NCI-H748 (cell line): ENCODE data around the gene FRK.
A peak's percentile ranks its signal among the peaks of the same experiment; 100 is the strongest.

Experiments
- DNase-seq: peaks from one replicate; lab custom pipeline; 2025; ENCODE audit not compliant: unreplicated experiment; lab: John Stamatoyannopoulos, UW

The FRK gene

DNA sequence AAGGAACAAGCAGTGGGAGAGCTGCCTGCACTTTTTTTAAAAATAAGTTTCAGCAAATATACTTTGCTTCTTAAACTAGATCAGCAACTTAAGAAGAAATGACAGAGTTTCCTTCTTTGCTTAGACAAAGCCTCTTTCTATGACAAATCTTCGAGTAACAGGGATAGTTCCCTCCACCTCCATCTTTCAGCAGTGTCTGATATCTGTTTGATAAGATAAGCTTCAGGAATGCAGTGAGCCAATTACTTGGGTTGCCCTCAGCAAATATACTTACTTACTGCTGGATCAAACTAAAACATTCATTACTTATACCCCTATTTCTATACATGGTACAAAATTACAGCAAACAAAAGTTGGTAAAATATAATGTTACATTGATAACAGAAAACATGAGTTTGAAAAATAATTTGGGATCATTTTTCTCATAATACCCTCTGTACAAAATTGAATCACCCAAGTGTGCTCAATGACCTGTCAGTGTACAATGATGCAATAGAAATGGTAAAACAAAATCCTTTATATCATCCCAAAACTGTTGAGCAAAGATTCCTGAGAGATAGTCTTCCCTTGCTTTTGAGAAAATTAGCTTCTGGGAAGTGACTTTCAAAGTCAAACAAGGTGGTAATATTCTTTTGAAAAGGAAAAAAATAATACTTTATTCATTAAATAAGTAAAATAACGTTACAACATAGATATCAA lies 24.5 kb downstream of the FRK start:
- DNase-seq, result no peak

DNA sequence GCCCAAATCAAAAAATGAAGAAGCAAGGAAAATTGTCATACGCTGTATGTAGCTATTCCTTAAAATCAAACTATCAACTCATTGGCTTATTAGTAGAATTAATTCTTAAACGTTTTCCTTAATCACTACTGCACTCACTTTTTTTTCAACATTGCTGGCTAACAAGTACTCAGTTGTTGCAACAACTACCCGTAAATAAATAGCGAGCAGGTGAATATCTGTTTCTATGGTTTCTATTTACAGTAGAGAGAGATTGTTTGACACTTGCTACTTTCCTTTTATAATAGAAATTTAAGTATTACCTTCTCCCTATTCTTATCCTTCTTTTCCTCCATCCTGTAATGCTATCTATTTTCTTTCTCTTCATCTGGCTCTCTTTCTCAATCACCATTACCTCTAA lies 25.1 kb downstream of the FRK start:
- DNase-seq, result peak; percentile 23

DNA sequence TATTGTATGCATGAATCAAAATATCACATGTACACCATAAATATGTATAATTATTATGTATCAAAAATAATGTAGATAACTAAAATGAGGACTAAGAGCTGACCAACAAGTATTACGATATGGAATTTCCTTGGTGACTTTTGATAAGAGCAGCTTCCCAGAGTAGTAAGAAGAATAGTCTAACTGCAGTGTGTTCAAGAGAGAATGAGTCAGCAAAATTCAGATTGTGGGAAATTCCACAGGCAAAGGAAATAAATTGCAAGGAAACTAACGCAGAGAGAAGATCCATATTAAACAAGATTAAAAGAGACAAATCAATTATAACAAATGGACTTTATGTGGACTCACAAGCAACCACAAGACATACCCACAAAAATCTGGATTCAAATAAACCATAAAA lies 26.4 kb downstream of the FRK start:
- DNase-seq, result no peak

DNA sequence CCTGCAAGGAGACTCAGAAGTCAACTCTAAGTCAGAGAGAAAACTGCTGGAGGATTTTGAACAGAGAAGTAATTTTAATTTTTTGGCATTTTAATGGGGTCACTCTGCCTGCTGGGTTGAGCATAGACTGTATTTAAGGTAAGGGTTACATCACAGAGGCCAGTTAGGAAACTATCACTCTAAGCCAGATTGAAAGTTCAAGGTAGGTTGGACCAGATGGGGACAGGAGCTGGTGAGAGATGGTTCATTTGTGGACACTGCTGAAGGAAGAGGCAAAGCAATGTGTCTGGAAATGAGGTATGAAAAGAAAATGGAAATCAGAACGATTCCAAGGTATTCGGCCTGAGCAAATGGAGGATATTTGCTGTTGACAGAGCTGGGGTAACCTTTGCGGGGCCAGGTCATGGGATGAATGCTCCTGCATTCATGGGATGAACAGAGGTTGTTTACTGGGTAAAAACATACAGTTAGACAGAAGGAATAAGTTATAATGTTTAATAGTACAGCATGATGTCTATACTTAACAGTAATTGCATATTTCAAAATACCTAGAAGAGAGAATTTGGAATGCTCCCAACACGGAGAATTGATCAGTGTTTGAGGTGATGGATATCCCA lies 26.9 kb downstream of the FRK start:
- DNase-seq, result no peak

DNA sequence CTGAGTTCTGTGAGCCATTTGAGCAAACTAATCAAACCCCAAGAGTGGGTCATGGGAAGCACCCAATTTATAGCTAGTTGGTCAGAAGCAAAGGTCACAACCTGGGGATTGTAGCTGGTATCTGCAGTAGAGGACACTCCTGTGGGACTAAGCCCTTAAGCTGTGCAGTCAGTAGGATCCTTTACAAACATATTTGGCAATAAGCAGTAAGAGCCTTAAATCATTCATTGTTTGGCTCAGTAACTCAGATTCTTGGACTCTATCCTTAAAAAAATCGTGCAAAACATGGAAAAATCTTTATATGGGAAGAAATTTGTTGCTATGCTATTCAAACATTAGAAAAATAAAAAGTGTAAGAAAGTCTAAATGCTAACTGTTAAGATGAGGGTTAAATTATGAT lies 29.9 kb downstream of the FRK start:
- no peak for DNase-seq

DNA sequence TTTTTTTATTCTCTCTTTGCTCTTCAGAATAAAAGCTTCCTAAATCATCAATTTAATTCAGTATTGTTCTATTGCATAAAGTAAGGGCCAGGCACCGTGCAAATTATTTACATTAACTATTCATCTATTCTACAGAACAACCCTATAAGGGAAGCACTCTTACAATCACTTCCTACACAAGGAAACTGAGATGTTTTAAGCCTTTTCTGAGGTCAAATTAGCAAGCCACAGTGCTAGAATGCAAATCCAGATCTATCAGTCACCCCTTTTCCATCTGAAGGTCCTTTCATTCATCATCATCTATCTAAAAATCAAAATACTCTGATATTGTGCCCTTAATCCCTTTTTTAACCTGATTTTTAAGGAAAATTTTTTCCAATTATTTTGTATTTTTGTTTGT lies 31.2 kb downstream of the FRK start:
- no peak for DNase-seq

DNA sequence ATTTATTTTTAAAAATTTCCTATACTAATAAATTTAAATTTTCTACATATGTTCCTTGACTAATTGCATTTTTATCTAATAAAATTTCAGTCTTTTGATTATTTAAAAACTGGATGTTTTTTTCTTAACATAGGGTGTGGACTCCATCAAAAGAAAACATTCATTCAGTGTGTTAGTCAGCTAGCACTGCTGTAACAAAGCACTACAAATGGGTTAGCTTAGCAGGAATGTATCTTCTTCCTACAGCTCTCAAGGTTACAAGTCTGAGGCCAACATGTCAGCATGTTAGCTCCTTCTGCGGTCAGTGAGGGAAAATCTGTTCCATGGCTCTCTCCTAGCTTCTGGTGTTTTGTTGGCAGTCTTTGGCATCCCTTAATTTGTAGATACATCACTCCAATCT lies 32.5 kb downstream of the FRK start:
- no peak for DNase-seq

DNA sequence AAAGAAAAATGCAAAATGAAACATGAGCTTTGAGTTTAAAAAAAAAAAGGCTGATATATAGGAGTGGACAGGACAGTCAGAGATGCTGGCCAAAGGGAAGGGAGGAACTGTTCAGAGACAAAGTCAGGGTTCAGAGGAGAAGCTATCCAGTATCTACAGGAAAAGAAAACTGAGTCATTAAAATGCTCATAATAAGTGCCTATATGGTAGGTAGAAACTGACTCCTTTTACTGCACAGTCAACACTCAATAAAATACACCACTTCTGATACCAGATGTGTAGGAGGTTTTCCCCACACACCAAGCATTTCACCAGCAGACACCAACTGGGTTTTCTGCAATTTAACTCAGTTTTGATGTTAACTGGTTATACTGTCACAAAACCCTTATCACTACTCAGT lies 32.9 kb downstream of the FRK start:
- DNase-seq, result no peak

DNA sequence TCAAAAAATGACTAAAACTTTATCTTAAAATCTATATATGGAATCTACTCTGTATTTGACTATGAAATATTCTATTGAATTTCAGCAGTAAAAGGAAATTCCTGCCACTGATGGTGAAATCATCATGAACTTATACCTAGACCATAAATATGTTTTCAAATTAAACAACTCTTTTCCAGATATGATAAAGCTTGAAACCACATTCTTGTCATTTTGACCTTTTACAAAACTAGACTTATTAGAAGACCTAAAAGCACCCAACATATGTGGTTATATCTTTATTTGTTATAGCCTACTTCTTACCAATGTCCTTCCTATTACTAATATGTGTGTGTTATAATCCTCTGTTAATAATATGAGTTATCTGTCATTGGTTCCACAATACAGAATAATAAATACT lies 35.3 kb downstream of the FRK start:
- DNase-seq, result no peak

DNA sequence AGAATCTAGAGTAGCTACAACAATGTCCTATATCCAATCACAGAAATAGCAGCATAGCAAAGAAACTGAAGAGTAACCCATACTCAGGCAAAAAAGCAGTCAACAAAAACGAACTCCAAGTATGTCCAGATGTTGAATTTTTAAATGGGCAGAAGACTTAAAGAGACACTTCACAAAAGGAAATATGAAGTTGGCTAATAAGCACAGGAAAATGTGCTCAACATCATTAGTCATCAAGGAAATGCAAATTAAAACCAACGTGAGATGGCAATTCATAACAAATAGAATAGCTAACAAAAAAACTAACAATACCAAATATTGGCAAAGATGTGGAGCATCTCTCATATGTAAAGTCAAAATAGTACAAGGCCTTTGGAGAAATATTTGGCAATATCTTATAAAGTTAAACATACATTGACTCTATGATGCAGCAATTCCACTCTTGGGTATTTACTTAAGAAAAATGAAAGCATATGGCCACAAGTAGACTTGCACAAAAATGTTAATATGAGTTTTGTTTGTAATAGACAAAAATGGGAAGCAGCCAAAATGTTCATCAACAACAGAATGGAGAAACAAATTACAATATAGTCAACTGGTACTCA lies 37.7 kb downstream of the FRK start:
- no peak for DNase-seq

DNA sequence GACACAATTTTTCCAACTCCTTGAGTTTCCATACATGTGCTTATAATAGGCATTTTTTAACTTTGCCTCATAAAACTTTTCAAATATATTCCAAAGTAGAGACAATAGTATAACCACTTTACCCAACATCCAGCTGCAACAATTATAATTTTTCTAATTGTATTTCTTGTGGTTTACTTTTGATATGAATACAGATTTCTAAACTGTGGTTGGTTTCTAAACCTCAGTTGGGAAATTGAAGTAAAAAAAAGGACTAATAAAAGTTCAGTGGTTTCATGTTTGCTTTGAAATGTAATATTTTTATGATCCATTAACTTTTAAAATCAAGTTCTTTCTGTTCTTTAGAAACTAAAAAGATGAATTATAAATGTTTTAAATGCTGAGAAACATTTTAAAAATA lies 40.0 kb downstream of the FRK start:
- DNase-seq, result no peak

DNA sequence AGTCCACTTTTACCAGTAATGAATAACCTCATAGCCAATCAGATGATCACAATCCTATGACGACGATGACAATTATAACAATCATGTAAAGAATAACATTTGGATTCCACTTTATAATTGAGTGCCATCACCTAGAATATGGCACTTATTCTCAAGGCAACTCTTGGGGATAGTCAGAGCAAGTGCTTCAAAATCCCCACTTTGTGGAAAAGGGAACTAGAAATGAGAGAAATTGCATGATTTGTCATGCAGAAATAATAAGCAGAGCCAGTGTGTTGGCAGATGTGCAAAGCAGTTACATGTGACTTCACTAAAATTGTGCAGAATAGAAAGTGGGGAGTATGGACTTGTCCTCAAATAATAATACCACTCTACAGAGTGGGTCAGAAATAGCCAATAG lies 41.3 kb downstream of the FRK start:
- no peak for DNase-seq

DNA sequence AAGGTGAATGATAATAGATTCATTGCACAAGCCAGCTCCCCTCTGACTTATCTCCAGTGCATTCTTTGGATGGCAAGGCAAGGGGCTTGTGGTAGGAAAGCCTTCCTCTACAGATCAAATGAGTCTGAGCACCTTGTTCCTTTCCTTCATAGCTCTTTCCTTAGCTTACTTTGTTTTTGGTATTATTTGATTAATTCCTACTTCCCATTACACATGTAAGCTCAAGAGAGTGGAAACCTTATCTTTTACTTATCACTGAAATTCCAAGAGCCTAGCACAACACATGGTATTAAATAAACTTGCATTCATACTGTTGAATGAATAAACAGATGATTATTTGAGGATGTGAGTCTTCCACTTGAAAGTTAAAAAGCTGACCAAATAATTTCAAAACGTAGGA lies 41.7 kb downstream of the FRK start:
- no peak for DNase-seq

DNA sequence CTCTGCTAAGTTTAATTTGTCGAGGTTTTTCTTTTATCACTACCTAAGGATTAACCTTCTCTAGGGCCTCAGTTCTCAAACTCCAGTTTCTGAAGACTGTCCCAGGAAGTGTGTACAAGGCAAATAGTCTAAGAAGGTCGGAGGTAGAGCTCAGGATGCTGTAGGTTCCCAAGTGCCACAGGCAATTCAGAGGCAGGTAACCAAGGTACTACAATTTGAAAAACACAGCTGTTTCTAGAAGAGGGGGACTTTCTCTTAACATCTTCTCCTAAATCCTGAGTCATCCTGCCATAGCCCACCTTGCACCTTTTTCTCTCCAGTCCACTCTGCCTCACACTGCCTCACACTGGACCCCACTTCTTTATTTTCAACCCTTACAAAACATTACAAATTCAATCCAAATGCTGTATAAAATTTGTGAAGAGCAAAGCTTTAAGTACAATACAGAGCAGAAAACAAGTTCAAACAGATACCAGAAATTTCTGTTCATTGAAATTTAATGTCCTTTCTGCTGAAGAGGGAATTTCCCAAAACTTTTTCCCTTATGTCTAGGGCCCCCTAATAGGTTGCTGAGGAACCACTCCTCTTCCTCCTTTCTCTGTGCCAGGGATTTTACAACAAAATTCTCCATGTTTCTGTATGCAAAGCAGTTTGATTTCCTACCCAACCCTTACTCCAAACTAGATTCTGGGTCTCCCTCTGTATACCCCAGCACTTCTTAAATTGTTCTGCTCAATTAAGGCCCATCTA lies 43.0 kb downstream of the FRK start:
- no peak for DNase-seq

DNA sequence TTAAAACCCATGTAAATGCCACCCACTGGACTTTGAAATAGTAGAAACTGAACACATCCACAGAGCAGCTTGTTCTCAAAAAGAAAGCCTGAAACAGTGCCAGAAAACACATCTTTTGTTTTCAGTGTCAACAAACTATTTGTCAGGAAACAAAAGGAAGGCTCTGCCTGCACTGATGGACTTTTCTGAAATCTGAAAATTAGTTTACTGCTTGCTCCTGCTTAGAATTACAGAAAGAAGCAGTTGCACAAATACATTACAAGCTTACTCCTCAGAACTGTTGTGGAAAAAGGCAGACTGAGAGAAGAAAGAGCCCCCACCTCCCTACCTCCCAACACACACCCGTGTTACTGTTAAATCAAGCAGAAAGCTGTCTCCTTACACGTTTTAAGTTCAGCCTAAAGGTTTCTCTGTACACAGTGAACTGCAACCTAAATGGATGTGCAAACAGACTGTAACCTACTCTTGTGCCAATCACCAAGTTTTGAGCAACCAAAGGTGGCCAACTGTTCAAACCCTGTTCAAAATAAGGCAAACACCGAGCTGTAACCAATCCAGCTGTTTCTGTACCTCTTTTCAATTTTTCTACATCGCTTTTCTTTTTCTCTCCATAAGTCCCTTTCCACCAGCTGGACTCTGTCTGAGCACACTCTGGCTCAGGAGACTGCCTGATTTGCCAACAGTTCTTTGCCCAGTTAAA lies 43.7 kb downstream of the FRK start:
- peak; percentile 74 for DNase-seq

DNA sequence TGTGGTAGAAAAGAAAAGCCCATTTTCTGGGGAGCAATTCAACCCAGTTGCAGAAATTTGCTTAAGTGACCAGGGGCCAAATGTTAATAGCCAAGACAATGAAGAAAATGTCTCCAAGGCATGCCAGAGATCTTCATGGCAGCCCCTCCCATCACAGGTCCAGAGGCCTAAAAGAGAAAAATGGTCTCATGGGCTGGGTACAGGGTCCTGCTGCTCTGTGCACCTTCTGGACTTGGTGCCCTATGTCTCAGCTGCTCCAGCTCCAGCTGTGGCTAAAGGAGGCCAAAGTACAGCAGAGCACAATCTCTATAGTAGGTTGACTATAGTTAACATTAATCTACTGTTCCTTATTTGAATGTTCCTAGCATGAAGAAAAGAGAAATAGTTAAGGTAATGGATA lies 44.7 kb downstream of the FRK start:
- no peak for DNase-seq

DNA sequence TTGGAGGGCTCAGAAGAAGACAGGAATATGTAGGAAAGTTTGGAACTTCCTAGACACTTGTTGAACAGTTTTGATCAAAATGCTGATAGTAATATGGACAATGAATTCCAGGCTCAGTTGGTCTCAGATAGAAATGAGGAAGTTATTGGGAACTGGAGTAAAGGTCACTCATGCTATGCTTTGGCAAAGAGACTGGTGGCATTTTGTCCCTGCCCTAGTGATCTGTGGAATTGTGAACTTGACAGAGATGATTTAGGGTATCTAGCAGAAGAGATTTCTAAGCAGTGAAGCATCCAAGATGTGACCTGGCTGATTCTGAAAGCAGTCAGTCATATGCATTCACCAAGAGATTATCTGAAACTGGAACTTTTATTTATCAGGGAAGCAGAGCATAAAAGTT lies 45.1 kb downstream of the FRK start:
- no peak for DNase-seq

DNA sequence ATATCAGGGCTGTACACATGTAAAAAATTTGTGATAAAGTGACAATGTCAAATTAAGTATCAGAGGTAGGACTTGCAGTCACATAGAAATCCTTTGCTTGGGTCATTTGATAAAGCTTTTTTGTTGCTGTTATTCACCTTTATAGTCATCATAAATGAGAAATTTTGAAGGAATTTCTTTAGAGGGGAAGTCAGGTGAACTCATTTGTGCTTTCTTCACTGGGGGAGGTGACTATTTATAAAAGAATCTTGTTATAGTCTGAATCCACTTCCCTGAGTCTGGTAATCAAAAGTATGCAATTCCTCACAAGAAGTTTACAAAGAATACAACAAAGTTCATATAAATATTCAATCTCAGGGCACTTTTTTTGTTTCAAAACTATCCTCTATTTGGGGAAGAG lies 47.7 kb downstream of the FRK start:
- no peak for DNase-seq

DNA sequence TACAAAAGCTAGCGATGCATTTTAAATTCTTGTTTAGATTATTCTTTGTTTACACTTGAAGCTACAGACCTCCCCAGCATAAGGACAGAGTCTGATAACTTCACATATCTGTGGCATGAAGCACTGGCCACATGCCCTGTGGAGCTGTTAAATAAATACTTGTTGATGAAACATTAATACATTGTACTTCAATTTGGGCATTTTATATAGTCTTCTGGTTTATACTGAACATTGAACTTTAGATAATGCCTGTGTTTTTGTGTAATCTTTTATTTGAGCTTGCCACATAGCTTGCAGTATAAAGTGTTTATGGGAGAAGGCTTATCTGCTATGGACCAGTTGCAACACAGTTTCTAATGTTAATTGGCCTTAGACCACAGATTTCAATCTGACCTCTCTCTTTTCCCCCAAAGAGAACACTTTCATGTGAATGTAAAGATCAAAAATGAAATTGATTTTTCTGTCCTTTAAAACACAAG lies 48.2 kb downstream of the FRK start:
- no peak for DNase-seq

DNA sequence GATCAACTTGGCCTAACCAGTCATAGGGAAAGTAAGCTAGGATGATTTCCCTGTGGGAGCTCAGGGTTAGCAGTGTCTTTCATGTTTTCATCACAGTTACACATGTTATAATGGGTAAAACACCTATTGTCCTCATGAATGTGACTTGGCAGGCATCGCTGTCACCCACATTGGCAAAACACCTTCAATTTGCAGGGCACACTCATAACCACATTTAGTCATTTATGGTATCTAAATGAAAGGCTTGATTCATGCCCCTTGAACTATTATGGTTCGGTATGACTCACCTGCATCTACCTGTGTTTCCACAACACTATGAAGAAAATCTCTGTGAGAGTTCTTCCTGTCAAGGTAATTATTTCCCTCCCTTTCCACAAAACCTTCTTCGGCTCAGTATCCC lies 49.2 kb downstream of the FRK start:
- peak; percentile 44 for DNase-seq

DNA sequence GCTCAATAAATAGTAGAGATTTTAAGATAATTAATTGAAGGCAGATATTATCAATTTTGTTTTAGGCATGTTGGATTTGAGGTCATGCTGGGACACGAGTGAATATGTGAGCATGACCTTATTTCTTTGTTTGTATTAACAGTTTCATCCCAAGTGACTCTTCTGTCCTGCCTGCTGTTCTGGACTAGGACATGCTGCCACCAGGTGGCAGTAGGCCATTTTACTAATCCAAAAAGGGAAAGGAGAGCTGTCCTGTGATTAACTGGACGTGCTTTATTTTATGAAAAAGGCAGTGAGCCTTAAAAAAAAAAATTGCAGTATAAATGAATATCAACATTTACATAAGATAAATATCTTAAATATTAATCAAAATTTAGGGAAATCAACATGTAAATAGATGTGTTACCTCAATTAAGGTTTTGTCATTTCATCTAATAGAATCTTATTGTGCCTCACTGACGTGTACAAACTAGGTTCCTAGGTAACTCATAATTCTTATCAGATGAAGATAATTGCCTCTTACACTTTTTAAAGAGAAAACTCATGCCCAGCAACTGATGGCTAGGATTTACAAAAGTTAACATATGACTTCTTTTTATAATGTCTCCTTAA lies 49.8 kb downstream of the FRK start:
- peak; percentile 75 for DNase-seq
